HepG2 (cell line): ENCODE results near the gene BPIFB2. TPM values are rescaled to one million over a fixed set of nuclear protein-coding genes. Genes with fewer than 3 reads are reported as not detected.

Experiments
- AFF4 ChIP-seq: sonication (generic); formaldehyde crosslinking; IDR thresholded peaks from 2 replicates; pipeline ENCODE4 v1.4.0; 2020; ENCODE audit warnings: missing genetic modification reagents
- AGO1 ChIP-seq: fragments of 200-400 bp; formaldehyde crosslinking; IDR thresholded peaks from 2 replicates; pipeline ENCODE4 v1.6.1; 2017; ENCODE audit warnings: mild to moderate bottlenecking, low read depth, low read length, moderate library complexity; ENCODE audit not compliant: poor library complexity, severe bottlenecking
- ATF7-NPFF ChIP-seq: sonication (generic); formaldehyde crosslinking; IDR thresholded peaks from 2 replicates; pipeline ENCODE4 v1.8.1; 2023; ENCODE audit warnings: mild to moderate bottlenecking, low read depth, missing genetic modification reagents, moderate library complexity
- ETS1 ChIP-seq: sonication (generic); formaldehyde crosslinking; IDR thresholded peaks from 2 replicates; pipeline ENCODE4 v1.4.0; 2020; ENCODE audit warnings: missing genetic modification reagents
- HOXA5 ChIP-seq: sonication (generic); formaldehyde crosslinking; IDR thresholded peaks from 2 replicates; pipeline ENCODE4 v1.4.0; 2020; ENCODE audit warnings: missing genetic modification reagents
- HOXA9 ChIP-seq: sonication (generic); formaldehyde crosslinking; IDR thresholded peaks from 2 replicates; pipeline ENCODE4 v1.8.1; 2022; ENCODE audit warnings: missing genetic modification reagents, mild to moderate bottlenecking, moderate library complexity, borderline replicate concordance
- TFE3 ChIP-seq: IDR thresholded peaks from 2 replicates; pipeline ENCODE4 v1.6.1; 2016
- ZBTB4 ChIP-seq: sonication (generic); formaldehyde crosslinking; IDR thresholded peaks from 2 replicates; pipeline ENCODE4 v1.4.0; 2020; ENCODE audit warnings: missing genetic modification reagents, mild to moderate bottlenecking, borderline replicate concordance
- ZFP36L2 ChIP-seq: sonication (generic); formaldehyde crosslinking; IDR thresholded peaks from 2 replicates; pipeline ENCODE4 v1.4.0; 2020; ENCODE audit warnings: missing genetic modification reagents
- ZKSCAN1 ChIP-seq: fragments of 150-350 bp; IDR thresholded peaks from 2 replicates; pipeline ENCODE4 v1.6.1; 2014; ENCODE audit warnings: low read length
- ZKSCAN8 ChIP-seq: IDR thresholded peaks from 2 replicates; pipeline ENCODE4 v1.6.1; 2016; ENCODE audit warnings: borderline replicate concordance, missing genetic modification reagents, missing compliant biosample characterization
- ZNF3 ChIP-seq: IDR thresholded peaks from 2 replicates; pipeline ENCODE4 v1.7.0; 2017; ENCODE audit warnings: inconsistent platforms
- ZNF451 ChIP-seq: sonication (generic); formaldehyde crosslinking; IDR thresholded peaks from 2 replicates; pipeline ENCODE4 v1.5.0; 2020; ENCODE audit warnings: mild to moderate bottlenecking, missing genetic modification reagents
- ZNF546 ChIP-seq: sonication (generic); formaldehyde crosslinking; conservative IDR thresholded peaks from 2 replicates; pipeline ENCODE4 v1.8.1; 2023; ENCODE audit warnings: mild to moderate bottlenecking, missing genetic modification reagents
- ZNF710 ChIP-seq: sonication (generic); formaldehyde crosslinking; IDR thresholded peaks from 2 replicates; pipeline ENCODE4 v1.5.0; 2020; ENCODE audit warnings: mild to moderate bottlenecking, missing genetic modification reagents, borderline replicate concordance
- ZSCAN5A ChIP-seq: sonication (generic); formaldehyde crosslinking; IDR thresholded peaks from 2 replicates; pipeline ENCODE4 v1.8.0; 2022; ENCODE audit warnings: mild to moderate bottlenecking, missing genetic modification reagents, borderline replicate concordance
- polyA plus RNA-seq, 8 experiments: library from polyadenylated mRNA; depleted of rRNA in 3 of 8; stranded (reverse) in 7 of 8; unstranded in 1 of 8; fragments of >200 nt; fragmentation: Illumina TruSeq in 4 of 8; extraction: Trizol in 4 of 8; gene quantifications; 2 replicates each; pipeline versions ENCODE4 v1.2.1 to v1.2.3, GENCODE V29; 2011 to 2016; ENCODE audit warnings: low read depth in 4 of 8, missing spikeins in 1 of 8, mixed read lengths in 1 of 8; ENCODE audit not compliant: insufficient read depth in 1 of 8
- total RNA-seq, 5 experiments: library from RNA; depleted of rRNA; stranded (reverse); fragments of >200 nt; fragmentation: Illumina TruSeq; extraction: Trizol; gene quantifications; 2 replicates each; pipeline ENCODE4 v1.2.3, GENCODE V29; 2016; ENCODE audit warnings: low read depth in 1 of 5

The BPIFB2 gene
- total and polyA plus RNA-seq, 2 of the 13 experiments (the other 11 are each of a cell fraction or from before 2014, with no cell fraction given), result 54.5 to 902 TPM

- TF ChIP-seq TFE3, result peak; percentile 28; the same call in 1 of the 2 replicates
- TF ChIP-seq ZNF451 (CRISPR knock-in tag), result no peak
- TF ChIP-seq ZNF710, result no peak
- TF ChIP-seq ZNF3 (CRISPR knock-in tag), result 0 out of 2 replicates have a peak, but pooled peaks have one; percentile 35
- no peak for TF ChIP-seq ZSCAN5A (CRISPR knock-in tag)
- no peak for TF ChIP-seq ZBTB4 (CRISPR knock-in tag)
- TF ChIP-seq ZNF546 (CRISPR knock-in tag), result no peak
- no peak; the same call in 1 of the 2 replicates for TF ChIP-seq ZKSCAN8
- TF ChIP-seq ATF7-NPFF (CRISPR knock-in tag), result peak; percentile 16; the same call in 1 of the 2 replicates
- no peak for TF ChIP-seq HOXA9 (CRISPR knock-in tag)
- TF ChIP-seq ETS1 (CRISPR knock-in tag), result no peak
- TF ChIP-seq AFF4, result no peak
- no peak for TF ChIP-seq HOXA5 (CRISPR knock-in tag)
- no peak for TF ChIP-seq ZKSCAN1
- no peak for TF ChIP-seq AGO1
- TF ChIP-seq ZFP36L2 (CRISPR knock-in tag), result no peak
These were observed 2.4 kb upstream of the BPIFB2 start (continued) for GRCh38 chr20:33005132-33005566.
